ENCODE data around the gene KLK12.

Gene KLK12

DNA sequence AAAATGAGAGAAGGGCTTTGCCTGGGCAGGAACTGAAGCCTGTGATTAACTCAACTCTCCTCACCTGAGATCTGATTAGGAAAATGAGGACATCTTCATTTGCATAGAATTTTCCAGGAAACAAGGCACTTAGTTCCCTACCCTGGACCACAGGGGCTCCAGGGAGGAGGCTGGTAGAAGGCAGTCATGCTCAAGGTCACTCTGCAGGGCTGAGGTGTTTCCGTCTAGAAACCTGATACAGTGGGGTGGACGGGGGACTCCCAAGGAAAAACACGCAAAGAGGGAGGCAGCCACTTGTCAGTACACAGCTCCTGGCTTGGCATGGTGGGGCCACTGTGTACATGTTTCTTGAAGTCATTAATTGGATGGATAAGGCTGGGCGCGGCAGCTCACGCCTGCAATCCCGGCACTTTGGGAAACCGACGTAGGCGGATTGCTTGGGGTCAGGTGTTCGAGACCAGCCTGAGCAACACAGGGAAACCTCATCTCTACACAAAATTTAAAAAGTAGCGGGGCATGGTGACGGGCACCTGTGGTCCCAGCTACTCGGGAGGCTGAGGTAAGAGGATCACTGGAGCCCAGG is 41.9 kb upstream of the KLK12 start:
- Histone ChIP-seq H3K27me3 (ENCODE audit: control insufficient read depth in 5 of 5, insufficient read depth in 4 of 5, low read length in 5 of 5) (peaks cover 0 to 7% (median 5%) of the 10 kb centered on the region in 5 donors), H3K27ac (ENCODE audit: low read depth, low read length) (no peak overlapping the region), H3K4me1 (ENCODE audit: control insufficient read depth in 5 of 5, insufficient read depth in 5 of 5, low read length in 5 of 5) (peaks cover 0 to 4% (median 0%) of the 10 kb centered on the region in 5 donors), H3K9ac (ENCODE audit: low read length in 5 of 5) (no peak overlapping the region), H3K36me3 (ENCODE audit: control insufficient read depth in 5 of 5, insufficient read depth in 5 of 5, low read length in 5 of 5) (no peaks in the 10 kb centered on the region), H3K9me3 (ENCODE audit: control insufficient read depth in 5 of 5, low read length in 5 of 5) (peaks cover 0 to 13% (median 7%) of the 10 kb centered on the region in 5 donors), H3K4me3 (ENCODE audit: low read depth in 1 of 5, low read length in 5 of 5) (no peak overlapping the region)

DNA sequence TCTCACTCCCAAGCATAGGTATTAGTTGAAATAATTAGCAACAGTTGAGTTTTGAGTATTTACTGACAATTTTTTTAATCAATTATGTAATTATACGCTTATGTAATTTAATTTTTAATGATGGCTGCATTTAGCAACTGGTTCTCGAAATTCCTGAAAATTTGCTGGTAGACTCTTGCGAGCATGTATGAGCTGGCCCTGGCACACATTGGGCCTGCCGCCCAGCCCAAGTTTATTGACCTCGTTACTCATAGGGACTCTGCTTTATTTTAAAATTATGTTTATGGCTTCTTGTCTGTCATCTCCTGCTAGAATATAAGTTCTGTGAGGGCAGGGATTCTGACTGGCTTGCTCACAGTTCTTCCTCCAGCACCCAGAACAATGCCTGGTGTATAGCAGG is 41.2 kb upstream of the KLK12 start:
- Histone ChIP-seq H3K36me3 (ENCODE audit: control insufficient read depth in 5 of 5, insufficient read depth in 5 of 5, low read length in 5 of 5) (no peaks in the 10 kb centered on the region), H3K9ac (ENCODE audit: low read length in 5 of 5) (no peak overlapping the region), H3K4me1 (ENCODE audit: control insufficient read depth in 5 of 5, insufficient read depth in 5 of 5, low read length in 5 of 5) (peaks cover 0 to 4% (median 0%) of the 10 kb centered on the region in 5 donors), H3K27ac (ENCODE audit: low read depth, low read length) (no peak overlapping the region), H3K27me3 (ENCODE audit: control insufficient read depth in 5 of 5, insufficient read depth in 4 of 5, low read length in 5 of 5) (peaks cover 0 to 5% (median 3%) of the 10 kb centered on the region in 5 donors), H3K4me3 (ENCODE audit: low read depth in 1 of 5, low read length in 5 of 5) (no peak overlapping the region), H3K9me3 (ENCODE audit: control insufficient read depth in 5 of 5, low read length in 5 of 5) (peaks cover 0 to 13% (median 7%) of the 10 kb centered on the region in 5 donors)

DNA sequence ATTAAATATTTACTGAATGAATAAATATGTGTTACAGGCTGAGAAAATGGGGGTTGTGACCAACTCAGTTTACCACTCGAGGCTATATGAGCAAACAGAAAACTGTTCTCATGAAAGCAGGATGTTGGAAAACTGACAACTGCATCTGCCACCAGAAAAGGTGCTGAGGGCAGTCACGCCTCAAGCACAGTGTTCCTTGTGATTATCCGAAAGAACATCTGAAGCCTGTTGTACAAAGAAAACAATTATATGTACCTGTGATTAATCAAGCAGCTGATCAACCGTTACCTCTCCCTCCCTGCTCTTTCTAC is 36.2 kb upstream of the KLK12 start:
- Histone ChIP-seq H3K27ac (ENCODE audit: low read depth, low read length) (no peak overlapping the region), H3K36me3 (ENCODE audit: control insufficient read depth in 5 of 5, insufficient read depth in 5 of 5, low read length in 5 of 5) (no peaks in the 10 kb centered on the region), H3K9ac (ENCODE audit: low read length in 5 of 5) (no peak overlapping the region), H3K4me1 (ENCODE audit: control insufficient read depth in 5 of 5, insufficient read depth in 5 of 5, low read length in 5 of 5) (no peaks in the 10 kb centered on the region), H3K9me3 (ENCODE audit: control insufficient read depth in 5 of 5, low read length in 5 of 5) (peaks cover 0 to 13% (median 7%) of the 10 kb centered on the region in 5 donors), H3K4me3 (ENCODE audit: low read depth in 1 of 5, low read length in 5 of 5) (no peak overlapping the region), H3K27me3 (ENCODE audit: control insufficient read depth in 5 of 5, insufficient read depth in 4 of 5, low read length in 5 of 5) (peaks cover 0 to 9% (median 6%) of the 10 kb centered on the region in 5 donors)

DNA sequence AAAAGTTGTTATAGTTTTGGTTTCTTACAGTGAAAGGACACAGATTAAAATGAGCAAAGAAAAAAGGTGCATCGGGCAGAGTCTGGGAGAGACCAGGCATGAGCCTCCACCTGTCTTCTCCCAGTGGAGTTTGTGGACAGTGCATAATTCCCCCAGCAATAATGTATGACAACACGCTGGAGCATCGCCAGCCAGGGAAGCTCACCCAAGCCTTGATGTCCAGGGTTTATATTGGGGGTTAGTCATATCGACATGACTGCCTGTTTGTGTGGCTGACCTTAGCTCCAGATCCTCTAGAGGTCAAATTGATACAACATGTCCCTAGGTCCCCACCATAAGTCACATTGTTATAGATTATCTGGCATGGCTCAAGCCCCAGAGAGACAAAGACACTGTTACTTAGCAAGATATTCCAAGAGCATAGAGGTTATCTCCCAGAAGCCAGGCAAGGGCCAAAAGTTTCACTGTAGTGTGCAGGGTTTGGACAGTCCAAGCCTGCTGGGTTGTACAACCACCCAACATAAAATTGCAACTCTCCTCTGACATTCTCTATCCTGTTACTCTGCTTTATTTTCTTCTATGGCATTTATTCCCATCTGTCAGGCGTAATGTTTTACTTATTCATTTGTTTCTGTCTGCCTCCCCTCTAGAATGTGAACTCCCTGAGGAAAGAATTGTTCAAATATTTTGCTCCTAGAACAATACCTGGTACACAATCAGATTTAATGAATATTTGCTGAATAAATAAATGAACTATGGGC is 35.7 kb upstream of the KLK12 start:
- Histone ChIP-seq H3K9me3 (ENCODE audit: control insufficient read depth in 5 of 5, low read length in 5 of 5) (peaks cover 0 to 13% (median 7%) of the 10 kb centered on the region in 5 donors), H3K4me3 (ENCODE audit: low read depth in 1 of 5, low read length in 5 of 5) (no peak overlapping the region), H3K27me3 (ENCODE audit: control insufficient read depth in 5 of 5, insufficient read depth in 4 of 5, low read length in 5 of 5) (peaks cover 4 to 14% (median 11%) of the 10 kb centered on the region in 5 donors), H3K36me3 (ENCODE audit: control insufficient read depth in 5 of 5, insufficient read depth in 5 of 5, low read length in 5 of 5) (no peaks in the 10 kb centered on the region), H3K27ac (ENCODE audit: low read depth, low read length) (no peak overlapping the region), H3K4me1 (ENCODE audit: control insufficient read depth in 5 of 5, insufficient read depth in 5 of 5, low read length in 5 of 5) (no peaks in the 10 kb centered on the region), H3K9ac (ENCODE audit: low read length in 5 of 5) (no peak overlapping the region)

DNA sequence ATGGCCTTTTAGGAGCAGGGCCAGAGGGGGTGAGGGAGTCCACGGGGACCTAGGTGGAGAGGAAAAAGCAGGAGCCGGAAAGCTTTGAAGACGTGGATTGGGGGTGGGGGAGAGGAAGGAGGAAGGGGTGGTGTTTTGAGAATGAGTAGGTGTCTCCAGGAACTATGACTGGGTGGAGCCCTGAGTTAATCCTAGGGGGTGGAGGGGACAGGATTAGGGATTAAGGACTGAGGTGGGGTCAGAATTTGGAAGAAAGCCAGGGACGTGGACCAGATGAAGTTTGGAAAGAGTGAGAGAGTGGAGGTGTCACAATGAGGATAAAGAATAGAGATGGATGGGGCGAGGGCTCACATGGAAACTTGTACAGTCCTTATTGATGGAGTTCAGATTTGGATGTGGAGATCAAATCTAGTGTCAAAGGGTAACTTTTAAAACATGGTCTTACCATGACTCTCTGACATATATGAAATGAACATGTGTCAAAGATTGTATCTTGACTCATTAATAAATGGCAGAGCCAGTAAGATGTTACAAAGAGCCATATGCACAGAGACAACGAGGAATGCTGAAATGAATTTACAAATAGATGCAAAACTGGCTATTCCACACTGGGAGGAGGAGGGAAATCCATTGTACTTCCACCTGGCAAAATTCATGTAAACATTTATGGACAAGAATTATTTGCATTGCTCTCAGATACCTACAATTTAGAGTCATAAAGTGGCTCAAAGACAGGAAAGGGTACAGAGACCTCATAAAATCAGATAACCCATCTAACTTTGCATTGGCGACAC is 31.8 kb upstream of the KLK12 start:
- Histone ChIP-seq H3K36me3 (ENCODE audit: control insufficient read depth in 5 of 5, insufficient read depth in 5 of 5, low read length in 5 of 5) (no peaks in the 10 kb centered on the region), H3K9me3 (ENCODE audit: control insufficient read depth in 5 of 5, low read length in 5 of 5) (no peaks in the 10 kb centered on the region), H3K4me1 (ENCODE audit: control insufficient read depth in 5 of 5, insufficient read depth in 5 of 5, low read length in 5 of 5) (peaks cover 0 to 6% (median 0%) of the 10 kb centered on the region in 5 donors), H3K9ac (ENCODE audit: low read length in 5 of 5) (no peak overlapping the region), H3K27me3 (ENCODE audit: control insufficient read depth in 5 of 5, insufficient read depth in 4 of 5, low read length in 5 of 5) (peaks cover 4 to 27% (median 26%) of the 10 kb centered on the region in 5 donors), H3K27ac (ENCODE audit: low read depth, low read length) (no peak overlapping the region), H3K4me3 (ENCODE audit: low read depth in 1 of 5, low read length in 5 of 5) (no peak overlapping the region)

DNA sequence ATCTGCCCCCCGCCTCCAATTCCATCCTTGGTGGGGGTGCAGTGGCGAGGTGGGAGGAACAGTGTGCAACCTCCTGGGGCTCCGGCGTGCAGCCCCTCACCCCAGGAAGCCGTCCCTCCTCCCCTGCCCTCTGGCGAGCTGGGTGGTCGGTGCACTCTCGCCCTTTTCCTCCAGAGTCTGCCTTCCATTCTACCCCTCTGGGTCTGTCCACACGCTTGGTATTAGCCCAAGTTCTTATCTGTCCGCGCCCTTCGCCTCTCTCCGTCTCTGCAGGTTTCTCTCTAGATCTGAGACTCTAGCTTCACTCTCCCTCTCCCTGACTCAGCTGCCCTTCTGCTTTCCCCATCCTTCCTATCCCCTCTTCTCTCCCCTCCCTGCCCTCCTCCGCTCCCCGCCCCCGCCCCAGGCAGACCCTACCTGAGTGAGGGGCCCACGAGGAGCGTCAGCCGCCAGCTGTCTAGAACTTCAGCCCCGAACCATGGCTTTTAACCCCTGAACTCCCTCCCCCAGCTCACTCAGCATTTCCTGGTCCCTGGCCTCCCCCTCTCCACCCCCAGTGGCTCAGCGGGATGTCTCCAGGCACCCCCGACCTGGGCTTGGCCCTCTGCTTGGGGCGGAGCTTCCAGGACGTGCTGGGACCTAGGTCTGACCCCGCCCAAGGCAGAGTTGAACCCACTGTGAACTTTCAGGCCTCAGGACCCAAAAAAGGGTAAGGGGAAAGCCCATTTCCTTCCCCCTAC is 30.6 kb upstream of the KLK12 start:
- H3K9me3 ChIP-seq (ENCODE audit: control insufficient read depth in 5 of 5, low read length in 5 of 5) = no peaks in the 10 kb centered on the region
- no peaks in the 10 kb centered on the region for H3K36me3 ChIP-seq (ENCODE audit: control insufficient read depth in 5 of 5, insufficient read depth in 5 of 5, low read length in 5 of 5)
- H3K27ac ChIP-seq (ENCODE audit: low read depth, low read length) = no peak overlapping the region
- peaks cover 0 to 6% (median 0%) of the 10 kb centered on the region in 5 donors for H3K4me1 ChIP-seq (ENCODE audit: control insufficient read depth in 5 of 5, insufficient read depth in 5 of 5, low read length in 5 of 5)
- H3K9ac ChIP-seq (ENCODE audit: low read length in 5 of 5) = no peak overlapping the region
- H3K27me3 ChIP-seq (ENCODE audit: control insufficient read depth in 5 of 5, insufficient read depth in 4 of 5, low read length in 5 of 5) = peaks cover 4 to 32% (median 25%) of the 10 kb centered on the region in 5 donors
- peak overlapping the region in 2 of 5 donors; percentile 22 to 37 for H3K4me3 ChIP-seq (ENCODE audit: low read depth in 1 of 5, low read length in 5 of 5)

DNA sequence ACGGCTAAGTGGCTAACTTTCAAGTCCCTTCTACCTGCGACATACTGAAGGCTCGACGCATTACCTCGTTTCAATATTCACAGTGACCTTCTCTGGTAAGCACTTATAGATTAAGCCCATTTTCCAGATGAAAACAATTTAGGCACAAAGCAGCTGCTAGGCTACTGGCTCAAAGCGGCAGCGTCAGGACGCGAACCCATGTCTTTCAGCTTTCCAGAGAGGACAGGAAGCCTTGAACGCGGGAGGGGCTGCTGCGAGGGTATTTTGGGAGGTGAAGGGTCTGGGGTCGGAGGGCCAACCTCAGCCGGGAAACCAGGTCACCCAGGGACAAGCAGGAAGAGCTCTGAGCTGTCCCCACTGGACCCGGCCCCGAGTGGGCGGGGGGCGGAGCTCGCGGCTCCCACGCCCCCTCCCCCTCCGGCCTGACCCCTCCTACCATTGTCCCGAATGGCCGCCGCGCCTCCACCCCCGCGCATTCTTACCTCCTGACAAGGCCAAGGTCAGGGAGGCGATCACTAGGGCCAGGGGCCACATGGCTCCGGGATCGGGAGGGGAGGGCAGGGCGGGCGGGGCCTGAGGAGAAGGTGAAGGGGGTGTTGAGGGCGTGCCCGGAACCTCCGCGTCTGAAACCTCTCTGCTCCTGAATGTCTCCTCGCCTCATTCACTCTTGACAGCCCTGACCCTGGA is 29.9 kb upstream of the KLK12 start, which contains the start of gene KLK13:
TSS of gene KLK13 (minus strand) at position 559 of the 687 bp plus-strand sequence. CDS start at position 534, 25 bp downstream.
- Histone ChIP-seq H3K36me3 (ENCODE audit: control insufficient read depth in 5 of 5, insufficient read depth in 5 of 5, low read length in 5 of 5) (no peaks in the 10 kb centered on the region), H3K27ac (ENCODE audit: low read depth, low read length) (no peak within 1 kb of the TSS), H3K9me3 (ENCODE audit: control insufficient read depth in 5 of 5, low read length in 5 of 5) (no peaks in the 10 kb centered on the region), H3K9ac (ENCODE audit: low read length in 5 of 5) (no peak within 1 kb of the TSS), H3K4me1 (ENCODE audit: control insufficient read depth in 5 of 5, insufficient read depth in 5 of 5, low read length in 5 of 5) (peaks cover 0 to 6% (median 0%) of the 10 kb centered on the region in 5 donors), H3K4me3 (ENCODE audit: low read depth in 1 of 5, low read length in 5 of 5) (peak within 1 kb of the TSS in 2 of 5 donors; percentile 22 to 37), H3K27me3 (ENCODE audit: control insufficient read depth in 5 of 5, insufficient read depth in 4 of 5, low read length in 5 of 5) (peaks cover 4 to 38% (median 27%) of the 10 kb centered on the region in 5 donors)

DNA sequence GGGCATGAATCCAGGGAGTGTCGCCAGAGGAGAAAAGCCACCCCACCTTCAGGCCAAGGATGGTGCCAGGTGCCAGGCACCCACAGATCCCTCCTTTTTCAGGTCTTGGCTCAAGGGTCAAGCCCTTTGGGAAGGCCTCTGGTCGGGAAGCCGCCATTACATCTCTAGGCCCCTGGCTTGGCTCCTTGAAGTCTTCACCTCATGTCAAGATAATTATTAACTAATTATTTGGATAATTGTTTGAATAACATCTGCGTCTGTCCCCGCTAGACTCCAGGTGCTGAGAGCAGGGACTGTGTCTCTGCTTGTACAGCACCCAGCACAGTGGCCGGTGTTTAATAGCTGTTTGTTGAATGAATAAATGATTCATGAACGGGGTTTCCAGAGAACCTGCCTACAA is 28.9 kb upstream of the KLK12 start:
- Histone ChIP-seq H3K27me3 (ENCODE audit: control insufficient read depth in 5 of 5, insufficient read depth in 4 of 5, low read length in 5 of 5) (peaks cover 4 to 38% (median 27%) of the 10 kb centered on the region in 5 donors), H3K9ac (ENCODE audit: low read length in 5 of 5) (no peak overlapping the region), H3K4me3 (ENCODE audit: low read depth in 1 of 5, low read length in 5 of 5) (no peak overlapping the region), H3K9me3 (ENCODE audit: control insufficient read depth in 5 of 5, low read length in 5 of 5) (no peaks in the 10 kb centered on the region), H3K27ac (ENCODE audit: low read depth, low read length) (no peak overlapping the region), H3K4me1 (ENCODE audit: control insufficient read depth in 5 of 5, insufficient read depth in 5 of 5, low read length in 5 of 5) (peaks cover 0 to 6% (median 0%) of the 10 kb centered on the region in 5 donors), H3K36me3 (ENCODE audit: control insufficient read depth in 5 of 5, insufficient read depth in 5 of 5, low read length in 5 of 5) (no peaks in the 10 kb centered on the region)

DNA sequence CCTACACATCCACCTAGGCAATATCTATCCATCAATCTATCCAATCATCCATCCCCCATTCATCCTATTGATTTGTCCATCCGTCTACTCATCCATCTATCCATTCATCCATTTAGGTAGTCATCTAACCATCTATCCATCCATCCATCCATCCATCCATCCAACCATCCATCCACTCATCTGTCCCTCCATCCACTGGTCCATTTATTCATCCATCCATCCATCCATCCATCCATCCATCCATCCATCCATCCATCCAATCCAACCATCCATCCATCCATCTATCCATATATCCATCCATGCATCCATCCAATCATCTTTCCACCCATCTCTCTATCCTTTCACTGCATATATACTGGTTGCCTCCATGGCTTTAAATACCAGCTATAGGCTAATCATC is 26.2 kb upstream of the KLK12 start:
- H3K4me3 ChIP-seq (ENCODE audit: low read depth in 1 of 5, low read length in 5 of 5) = no peak overlapping the region
- no peaks in the 10 kb centered on the region for H3K9me3 ChIP-seq (ENCODE audit: control insufficient read depth in 5 of 5, low read length in 5 of 5)
- H3K4me1 ChIP-seq (ENCODE audit: control insufficient read depth in 5 of 5, insufficient read depth in 5 of 5, low read length in 5 of 5) = peaks cover 0 to 6% (median 0%) of the 10 kb centered on the region in 5 donors
- H3K9ac ChIP-seq (ENCODE audit: low read length in 5 of 5) = no peak overlapping the region
- no peaks in the 10 kb centered on the region for H3K36me3 ChIP-seq (ENCODE audit: control insufficient read depth in 5 of 5, insufficient read depth in 5 of 5, low read length in 5 of 5)
- peaks cover 4 to 31% (median 19%) of the 10 kb centered on the region in 5 donors for H3K27me3 ChIP-seq (ENCODE audit: control insufficient read depth in 5 of 5, insufficient read depth in 4 of 5, low read length in 5 of 5)
- no peak overlapping the region for H3K27ac ChIP-seq (ENCODE audit: low read depth, low read length)

All from subcutaneous abdominal adipose tissue (tissue), 5 donors.